Stimulated activated CD4-positive, alpha-beta T cell treated with anti-CD3 and anti-CD28 coated beads, TNF-alpha, amount 100 ng/mL, for 1 hour (primary cell): ENCODE results near the gene FGFR1OP2.
"Not testable (repeated sequence)": the region's sequence is repeated elsewhere in the genome, so short reads cannot be mapped to it uniquely, and the experiment has no call there.

ENCODE experiments used
- DNase-seq, 3 donors: peaks; one replicate each; pipeline ENCODE4 v3.0.0-alpha.2; 2020; ENCODE audit warnings: low read depth in 3 of 3, low spot score in 1 of 3

FGFR1OP2 gene

GRCh38 chr12:26940516-26941214 lies 2.4 kb downstream of the FGFR1OP2 start:
- DNase-seq = no peak

- no peak for DNase-seq
Measured at GRCh38 chr12:26941215-26941594, 2.9 kb downstream of the FGFR1OP2 start.

- no peak for DNase-seq
Measured at GRCh38 chr12:26948309-26948708, 10.0 kb downstream of the FGFR1OP2 start.

- no peak for DNase-seq
Measured at GRCh38 chr12:26953447-26953846, 15.2 kb downstream of the FGFR1OP2 start.

GRCh38 chr12:26954027-26954426 lies 15.8 kb downstream of the FGFR1OP2 start:
- DNase-seq = no peak

- not testable (repeated sequence) for DNase-seq
Measured at GRCh38 chr12:26961391-26961790, 23.1 kb downstream of the FGFR1OP2 start.

- no peak for DNase-seq
Measured at GRCh38 chr12:26961803-26962202, 23.5 kb downstream of the FGFR1OP2 start.

- no peak for DNase-seq
Measured at GRCh38 chr12:26963413-26963812, 25.1 kb downstream of the FGFR1OP2 start.

GRCh38 chr12:26966842-26967241 lies 28.6 kb downstream of the FGFR1OP2 start:
- no peak for DNase-seq

- DNase-seq = no peak
Measured at GRCh38 chr12:26970136-26970535, 31.9 kb downstream of the FGFR1OP2 start.

- DNase-seq = peak; percentile 15 to 29 (median 15)
Measured at GRCh38 chr12:26971963-26972362, 33.7 kb downstream of the FGFR1OP2 start.

- DNase-seq = no peak
Measured at GRCh38 chr12:26976687-26977086, 38.4 kb downstream of the FGFR1OP2 start.

GRCh38 chr12:26978801-26979200 lies 40.5 kb downstream of the FGFR1OP2 start:
- no peak for DNase-seq

- DNase-seq = no peak
Measured at GRCh38 chr12:26979733-26980132, 41.5 kb downstream of the FGFR1OP2 start.

- DNase-seq = no peak
Measured at GRCh38 chr12:26982866-26983265, 44.6 kb downstream of the FGFR1OP2 start.

GRCh38 chr12:26987634-26988424 lies 49.6 kb downstream of the FGFR1OP2 start:
- no peak for DNase-seq

- DNase-seq = no peak
Measured at GRCh38 chr12:26988703-26989102, 50.4 kb downstream of the FGFR1OP2 start.

GRCh38 chr12:26989873-26990272 lies 51.6 kb downstream of the FGFR1OP2 start:
- DNase-seq = no peak

GRCh38 chr12:26991826-26992225 lies 53.6 kb downstream of the FGFR1OP2 start:
- no peak for DNase-seq

- no peak for DNase-seq
Measured at GRCh38 chr12:26994109-26994508, 55.8 kb downstream of the FGFR1OP2 start.

- DNase-seq = no peak
Measured at GRCh38 chr12:26995706-26996105, 57.4 kb downstream of the FGFR1OP2 start.

GRCh38 chr12:26997003-26997402 lies 58.7 kb downstream of the FGFR1OP2 start:
- no peak for DNase-seq

- DNase-seq = no peak
Measured at GRCh38 chr12:27000961-27001360, 62.7 kb downstream of the FGFR1OP2 start.
